GM21825 (cell line): ENCODE results near the gene HEG1.

Experiments used
- ATAC-seq: cut with Tn5 transposase; IDR thresholded peaks from one replicate; pipeline ENCODE4 v1.9.1; 2021; ENCODE audit warnings: mild to moderate bottlenecking, moderate library complexity; ENCODE audit not compliant: unreplicated experiment

The HEG1 gene

GRCh38 chr3:125069968-125070745 is 14.4 kb upstream of the HEG1 start:
- no peak for ATAC-seq

- no peak for ATAC-seq
Observed at GRCh38 chr3:125069452-125069851, 13.7 kb upstream of the HEG1 start.

DNA sequence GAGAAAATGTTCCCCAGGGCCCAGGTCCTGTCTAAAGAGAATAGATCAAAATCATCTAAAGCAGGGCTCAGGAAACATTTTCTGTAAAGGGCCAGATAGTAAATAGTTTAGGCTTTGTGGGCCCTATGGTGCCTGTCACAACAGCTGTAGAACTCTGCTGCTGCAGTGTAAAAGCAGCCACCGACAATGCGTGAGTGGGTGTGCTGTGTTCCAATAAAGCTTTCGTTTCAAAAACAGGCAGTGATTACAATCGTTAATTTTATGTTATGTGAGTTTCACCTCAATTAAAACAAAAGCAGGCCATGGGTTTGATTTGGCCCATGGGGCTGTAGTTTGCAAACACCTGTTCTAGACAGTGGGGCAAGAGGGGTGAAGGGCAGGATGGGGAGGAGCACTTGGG is 12.5 kb upstream of the HEG1 start:
- no peak for ATAC-seq

DNA sequence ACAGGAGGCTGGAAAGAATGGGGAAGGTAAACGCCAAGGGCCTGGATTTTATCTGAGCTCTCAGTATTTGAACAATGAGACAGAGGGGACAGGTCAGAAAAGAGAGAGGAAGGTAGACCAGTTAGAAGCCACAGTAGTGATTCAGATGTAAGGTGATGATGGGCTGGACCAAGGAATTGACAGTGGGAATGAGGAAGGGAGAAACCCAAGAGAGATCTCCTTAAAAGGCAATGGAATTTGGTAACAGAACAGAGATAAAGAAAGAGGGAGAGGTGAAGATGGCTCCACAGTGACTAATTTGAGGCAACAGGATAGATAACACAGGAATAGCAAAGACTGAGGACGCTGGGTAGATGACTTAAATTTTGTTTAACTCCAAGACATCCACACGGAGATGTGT is 11.4 kb upstream of the HEG1 start:
- no peak for ATAC-seq

- ATAC-seq, result no peak
Observed at GRCh38 chr3:125062904-125063618, 7.3 kb upstream of the HEG1 start.

DNA sequence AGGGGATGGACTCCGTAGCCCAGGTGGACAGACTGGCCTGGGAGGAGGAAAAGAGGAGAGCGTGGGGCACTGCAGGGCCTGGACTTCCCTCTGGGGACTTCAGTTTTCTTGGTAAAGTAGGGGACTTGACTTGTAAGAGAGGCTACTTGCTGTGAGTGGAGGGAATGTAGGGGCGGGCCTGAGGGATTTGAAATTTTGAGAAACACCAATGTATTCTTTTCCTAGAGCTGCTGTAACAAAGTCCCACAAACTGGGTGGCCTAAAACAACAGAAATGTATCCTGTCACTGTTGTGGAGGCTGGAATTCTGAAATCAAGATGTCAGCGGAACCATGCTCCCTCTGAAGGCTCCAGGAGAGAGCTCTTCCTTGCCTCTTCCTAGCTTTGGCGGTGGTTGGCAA is 5.8 kb upstream of the HEG1 start:
- no peak for ATAC-seq

DNA sequence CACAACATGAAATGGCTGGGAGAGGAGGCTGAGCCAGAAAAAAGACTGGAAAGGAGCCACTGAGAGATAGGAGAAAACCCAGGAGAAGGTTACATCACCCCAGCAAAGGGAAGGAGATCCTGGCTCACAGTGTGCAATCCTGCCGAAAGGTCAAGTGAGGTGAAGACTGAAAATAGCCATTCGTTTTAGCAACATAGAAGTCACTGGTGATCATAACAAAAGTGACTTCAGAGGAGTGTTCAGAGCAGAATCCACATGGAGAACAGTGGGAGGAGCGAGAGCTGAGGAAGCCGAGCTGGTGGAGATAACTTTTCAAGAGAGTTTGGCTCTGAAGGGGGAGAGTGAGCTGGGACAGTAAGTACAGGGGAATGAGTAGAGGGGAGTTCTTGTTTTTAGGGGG is 5.4 kb upstream of the HEG1 start:
- no peak for ATAC-seq

DNA sequence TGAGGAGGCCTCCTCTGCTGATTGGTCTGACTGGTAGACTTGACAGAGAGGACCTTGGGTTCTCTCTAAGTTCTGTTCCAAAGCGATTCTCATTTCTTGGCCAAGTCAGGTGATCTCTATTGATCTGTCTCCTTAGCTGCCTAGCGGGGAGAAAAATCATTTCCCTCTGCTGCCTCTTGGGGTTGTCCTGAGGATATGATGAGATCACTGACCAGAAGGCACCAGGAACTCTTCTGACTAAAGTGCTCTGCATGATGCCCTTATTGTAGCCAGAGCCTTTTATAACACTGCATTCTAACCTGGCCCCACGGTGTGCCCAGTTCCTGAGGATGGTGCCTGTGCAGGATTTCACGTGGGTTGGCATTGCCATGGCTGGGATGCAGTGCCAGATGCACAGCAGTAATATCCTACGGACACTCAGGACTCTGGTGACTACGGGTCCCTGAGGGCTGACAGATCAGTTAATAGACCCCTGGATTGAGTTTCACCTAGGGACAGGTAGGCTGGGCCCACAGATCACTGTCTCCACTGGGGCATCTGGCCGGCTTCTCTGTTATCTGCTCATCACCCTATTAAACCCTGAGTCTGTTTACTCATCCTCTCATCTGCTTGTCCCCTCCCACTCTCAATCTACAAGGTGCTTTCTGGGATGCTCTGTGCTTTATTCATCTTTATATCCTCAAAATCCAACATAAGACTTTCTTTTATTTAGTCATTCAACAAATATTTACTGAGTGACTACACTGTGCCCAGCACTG is 3.9 kb upstream of the HEG1 start:
- ATAC-seq, result no peak

DNA sequence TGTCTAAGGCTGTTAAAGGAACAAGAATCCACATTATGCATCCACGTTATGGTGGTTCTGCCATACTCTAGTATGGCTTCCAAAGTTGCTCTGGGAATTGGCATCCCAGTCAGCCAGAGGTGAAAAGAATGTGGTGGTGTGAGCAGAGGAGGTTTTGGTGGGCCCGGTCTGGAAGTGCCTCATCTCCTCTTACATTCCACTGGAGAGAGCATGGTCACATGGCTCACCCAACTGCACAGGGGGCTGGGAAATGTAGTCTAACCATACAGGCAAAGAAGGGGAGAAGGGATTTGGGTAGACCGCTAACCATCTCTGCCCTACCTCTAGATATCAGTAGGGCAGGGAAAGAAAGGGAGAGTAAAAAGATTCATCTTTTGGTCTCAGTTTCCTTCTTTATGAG is 3.2 kb upstream of the HEG1 start:
- no peak for ATAC-seq

DNA sequence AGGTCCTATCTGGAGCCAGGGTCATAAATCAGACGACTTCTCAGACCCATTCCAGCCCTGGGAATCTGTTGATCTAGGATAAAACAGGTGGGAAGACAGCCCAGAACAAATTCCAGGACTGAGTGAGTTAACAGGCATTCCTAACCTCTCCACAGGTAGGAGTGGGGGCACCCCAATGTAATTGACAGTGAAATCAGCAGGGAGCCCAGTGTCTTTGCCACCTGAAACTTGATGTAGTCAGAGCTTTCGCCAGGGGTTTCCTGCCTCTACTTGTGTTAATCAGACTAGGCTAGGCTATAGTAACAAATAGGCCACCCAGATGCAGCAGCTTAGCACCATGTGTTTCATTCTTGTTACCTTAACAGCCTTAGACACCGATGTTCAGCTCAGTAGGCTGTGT is 2.7 kb upstream of the HEG1 start:
- no peak for ATAC-seq

DNA sequence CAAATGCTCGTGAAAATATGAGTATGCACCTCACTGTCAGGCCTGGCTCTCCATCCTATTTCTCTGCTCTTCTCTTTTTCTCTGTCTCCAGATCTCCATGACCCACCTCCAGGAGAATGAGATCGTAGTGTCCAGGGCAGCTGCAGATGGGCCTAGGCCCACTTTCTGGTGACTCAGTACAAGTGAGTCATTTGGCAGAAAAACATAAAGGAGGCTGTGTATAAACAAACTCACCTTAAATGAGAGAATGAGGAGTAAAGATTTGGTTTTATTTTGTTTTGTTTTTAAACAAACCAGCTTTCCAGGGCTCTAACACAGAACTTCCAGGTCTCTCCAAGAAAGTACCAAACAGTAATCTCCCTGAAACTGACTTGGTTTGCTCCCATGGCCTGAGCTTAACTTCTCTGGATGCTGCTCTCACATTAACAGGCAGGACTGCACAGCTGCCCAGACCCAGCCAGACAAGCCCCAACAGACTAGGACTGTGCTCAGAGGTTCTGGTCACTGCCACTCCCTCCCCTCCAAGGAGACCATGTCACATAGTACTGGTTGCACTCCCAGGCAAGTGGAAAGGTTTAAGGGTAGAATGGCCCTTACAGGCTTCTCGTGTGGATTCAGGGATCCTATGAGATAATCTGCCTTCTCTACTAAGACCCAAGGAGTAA is 1.5 kb upstream of the HEG1 start:
- ATAC-seq, result no peak

- peak; percentile 21 for ATAC-seq
Observed at GRCh38 chr3:125055331-125055912, 375 bp downstream of the HEG1 start.

- peak; percentile 27 for ATAC-seq
Observed at GRCh38 chr3:125054449-125055329, 1.1 kb downstream of the HEG1 start.

DNA sequence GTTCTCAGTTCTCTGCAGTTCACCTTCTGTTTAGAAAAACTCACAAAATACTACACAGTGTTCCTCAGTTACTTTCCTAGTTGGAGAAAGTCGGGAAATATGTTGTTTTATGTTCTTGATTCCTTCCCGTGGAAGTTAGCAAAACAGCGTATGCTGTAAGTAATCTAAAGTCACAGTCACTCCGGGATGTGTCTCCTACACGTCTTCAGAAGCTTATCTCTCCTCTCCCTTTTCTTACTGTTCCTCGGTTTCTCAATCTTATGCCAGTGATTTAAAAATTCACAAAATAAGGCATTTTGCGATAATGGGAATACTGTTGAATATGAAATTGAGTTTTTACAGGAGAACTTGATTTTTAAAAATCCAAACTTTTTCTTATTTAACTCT is 1.7 kb downstream of the HEG1 start:
- ATAC-seq, result no peak

DNA sequence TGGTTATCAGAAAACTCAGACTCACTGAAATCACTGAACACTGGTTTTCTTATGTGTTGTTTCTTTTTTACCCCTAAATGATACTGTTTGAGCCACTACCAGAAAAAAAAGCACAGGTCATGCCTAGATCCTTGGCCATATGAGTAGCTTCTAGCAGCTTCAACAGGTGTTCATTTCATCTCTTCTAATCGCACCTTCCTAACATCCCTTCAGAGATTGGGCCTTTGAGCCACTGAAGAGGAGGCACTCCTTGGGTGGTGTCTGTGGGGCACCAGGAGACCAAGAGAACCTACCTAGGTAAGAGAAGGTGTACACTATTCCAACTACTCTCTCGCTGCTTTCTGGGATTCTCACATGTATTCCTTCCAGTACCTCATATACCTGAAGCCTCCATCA is 2.5 kb downstream of the HEG1 start:
- ATAC-seq, result no peak

GRCh38 chr3:125052624-125053303 is 3.0 kb downstream of the HEG1 start:
- no peak for ATAC-seq

DNA sequence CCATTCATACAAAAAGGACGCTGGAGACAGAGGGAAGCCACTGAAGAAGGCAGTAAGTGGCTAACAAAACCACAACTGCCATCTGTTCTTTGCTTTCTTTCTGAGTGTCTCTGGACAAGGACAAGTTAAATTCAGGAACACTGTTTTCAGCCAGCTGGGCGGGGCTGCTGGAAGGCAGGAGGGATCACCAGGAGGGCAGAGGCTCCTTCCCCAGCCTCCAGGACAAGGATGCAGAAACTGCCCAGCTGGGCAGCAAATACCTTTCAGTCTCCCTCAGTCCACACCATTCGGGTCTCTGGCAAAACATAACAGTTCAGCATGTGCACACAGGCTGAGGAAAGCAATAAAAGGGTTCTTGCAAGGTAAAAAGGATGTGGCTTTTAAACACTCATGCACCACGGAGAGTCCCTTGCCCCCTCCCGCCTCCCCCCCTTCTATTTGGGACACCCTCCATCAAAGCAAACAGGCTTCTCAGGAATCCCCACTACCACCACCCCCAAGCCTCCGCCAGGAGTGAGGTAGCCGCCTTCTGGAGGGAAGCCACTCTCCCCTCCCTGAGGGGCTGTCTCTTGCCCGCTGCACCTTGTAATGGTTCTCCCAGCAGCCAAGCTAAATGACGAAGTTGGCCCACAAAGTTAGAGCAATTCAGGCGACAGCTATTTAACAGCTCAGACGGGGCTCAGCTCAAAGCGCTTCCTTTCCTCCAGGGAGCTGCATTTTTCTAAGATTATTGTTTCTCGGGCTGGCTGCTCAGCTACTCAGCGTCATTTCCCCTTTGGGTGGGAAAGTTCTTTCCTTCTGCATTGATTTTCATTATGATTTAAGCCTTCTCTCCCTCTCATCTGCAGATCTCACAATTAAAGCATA is 3.8 kb downstream of the HEG1 start:
- peak; percentile 30 for ATAC-seq

DNA sequence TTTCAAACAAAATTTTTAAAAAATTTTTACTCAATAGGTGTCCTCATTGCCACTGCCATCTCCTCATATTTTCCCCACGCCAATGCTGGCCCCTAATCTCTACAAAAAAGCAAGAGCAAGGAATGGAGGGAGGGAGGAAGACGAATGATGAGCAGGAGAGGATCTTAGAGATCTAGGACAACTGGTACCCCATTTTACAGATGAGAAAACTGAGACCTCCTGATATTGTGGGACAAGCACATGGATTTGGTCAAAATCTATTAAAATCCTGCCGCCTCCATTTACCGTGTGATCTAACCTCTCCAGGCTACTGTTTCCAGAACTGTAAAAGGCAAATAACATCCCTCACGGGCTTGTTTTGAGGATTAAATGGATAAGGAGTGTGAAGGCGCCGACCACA is 4.6 kb downstream of the HEG1 start:
- no peak for ATAC-seq
